SU-DHL-6 (cell line): ENCODE data around the gene CBFA2T3.

ENCODE experiments used
- H2AFZ ChIP-seq: fragments of 200-600 bp; sonication (generic); 2 replicates; pipeline ENCODE4 v1.6.1; 2014; ENCODE audit warnings: low read depth, mild to moderate bottlenecking, moderate library complexity, mixed read lengths, antibody characterized with exemption, low read length; ENCODE audit not compliant: severe bottlenecking
- H3F3A ChIP-seq: fragments of 200-600 bp; shearing (Covaris generic); 2 replicates; pipeline ENCODE4 v1.6.0; 2016; ENCODE audit warnings: antibody characterized with exemption, mild to moderate bottlenecking; ENCODE audit not compliant: insufficient read depth
- H3K27ac ChIP-seq: fragments of 200-600 bp; sonication (generic); 2 replicates; pipeline ENCODE4 v1.5.1; 2016; ENCODE audit warnings: low read depth, mild to moderate bottlenecking, low read length, moderate library complexity, mixed read lengths
- H3K27me3 ChIP-seq: fragments of 200-600 bp; sonication (generic), shearing (Covaris generic); 2 replicates; pipeline ENCODE4 v1.6.0; 2014; ENCODE audit warnings: mild to moderate bottlenecking, low read length
- H3K36me3 ChIP-seq: fragments of 200-600 bp; sonication (generic); 2 replicates; pipeline ENCODE4 v1.6.1; 2014; ENCODE audit warnings: mild to moderate bottlenecking, low read length, mixed read lengths
- H3K4me2 ChIP-seq: fragments of 300-600, 200-600 bp; shearing (Covaris generic), sonication (generic); 2 replicates; pipeline ENCODE4 v1.6.0; 2014; ENCODE audit warnings: low read length, low read depth, mild to moderate bottlenecking; ENCODE audit not compliant: poor library complexity, severe bottlenecking
- H3K4me3 ChIP-seq: fragments of 200-600 bp; sonication (generic); 2 replicates; pipeline ENCODE4 v1.5.1; 2014; ENCODE audit warnings: antibody characterized with exemption, low read length, mild to moderate bottlenecking, mixed read lengths; ENCODE audit not compliant: insufficient read depth, poor library complexity, severe bottlenecking
- H3K79me2 ChIP-seq: fragments of 200-600 bp; sonication (generic); 2 replicates; pipeline ENCODE4 v1.6.1; 2014; ENCODE audit warnings: mild to moderate bottlenecking, low read length, moderate library complexity; ENCODE audit not compliant: insufficient read depth
- H3K9ac ChIP-seq: fragments of 200-600 bp; sonication (generic); 2 replicates; pipeline ENCODE4 v1.7.0; 2014; ENCODE audit warnings: mild to moderate bottlenecking, low read length
- H3K9me2 ChIP-seq: fragments of 200-600 bp; sonication (generic); replicated peaks from 2 replicates; pipeline ENCODE4 v1.6.1; 2014; ENCODE audit warnings: low read length; ENCODE audit not compliant: insufficient read depth
- H3K9me3 ChIP-seq: fragments of 200-600 bp; sonication (generic); 2 replicates; pipeline ENCODE4 v1.6.1; 2014; ENCODE audit warnings: low read length, mixed read lengths; ENCODE audit not compliant: insufficient read depth
- H4K20me1 ChIP-seq: fragments of 200-600 bp; sonication (generic); 2 replicates; pipeline ENCODE4 v1.6.1; 2014; ENCODE audit warnings: low read depth, mild to moderate bottlenecking, antibody characterized with exemption, low read length, moderate library complexity, mixed read lengths
- CTCF ChIP-seq: fragments of 200-600 bp; sonication (generic); IDR thresholded peaks from one replicate; pipeline ENCODE4 v1.5.1; 2017; ENCODE audit warnings: antibody characterized with exemption, mild to moderate bottlenecking, low read length, moderate library complexity; ENCODE audit not compliant: insufficient read depth, poor library complexity, severe bottlenecking
- EZH2phosphoT487 ChIP-seq: fragments of 200-600 bp; sonication (generic), shearing (Covaris generic); conservative IDR thresholded peaks from 2 replicates; pipeline ENCODE4 v1.6.1; 2018; ENCODE audit warnings: mild to moderate bottlenecking, antibody characterized with exemption, low read length, moderate library complexity, mixed read lengths

CBFA2T3 gene

GRCh38 chr16:88931373-88931900, 45.6 kb downstream of the CBFA2T3 start:
- Histone ChIP-seq H3K4me2 (no peak overlapping the region), H3K9me2 (no peaks in the 10 kb centered on the region), H3F3A (no peaks in the 10 kb centered on the region), H3K9me3 (no peaks in the 10 kb centered on the region), H3K79me2 (peaks cover 95% of the 10 kb centered on the region), H3K27me3 (no peaks in the 10 kb centered on the region), H2AFZ (no peak overlapping the region), H3K9ac (no peak overlapping the region), H3K36me3 (no peaks in the 10 kb centered on the region; the same call in 1 of the 2 replicates), H3K27ac (no peak overlapping the region), H4K20me1 (peaks cover 12% of the 10 kb centered on the region; the same call in 1 of the 2 replicates), H3K4me3 (no peak overlapping the region)
- no peak for TF ChIP-seq CTCF
- TF ChIP-seq EZH2phosphoT487 = no peak

- Histone ChIP-seq H3K36me3 (no peaks in the 10 kb centered on the region; the same call in 1 of the 2 replicates), H3K9me2 (no peaks in the 10 kb centered on the region), H3F3A (no peaks in the 10 kb centered on the region), H3K9me3 (no peaks in the 10 kb centered on the region), H3K27me3 (no peaks in the 10 kb centered on the region), H2AFZ (no peak overlapping the region), H3K4me2 (no peak overlapping the region), H4K20me1 (peaks cover 15% of the 10 kb centered on the region; the same call in 1 of the 2 replicates), H3K9ac (no peak overlapping the region), H3K4me3 (no peak overlapping the region), H3K79me2 (peaks cover 95% of the 10 kb centered on the region), H3K27ac (no peak overlapping the region)
- TF ChIP-seq CTCF (no peak), EZH2phosphoT487 (no peak)
Observed at GRCh38 chr16:88930716-88931115, 46.3 kb downstream of the CBFA2T3 start.

- Histone ChIP-seq H3K79me2 (peaks cover 95% of the 10 kb centered on the region), H3K36me3 (no peaks in the 10 kb centered on the region), H3K9me2 (no peaks in the 10 kb centered on the region), H3K4me3 (no peak overlapping the region), H3K9ac (no peak overlapping the region), H2AFZ (no peak overlapping the region), H3K27ac (no peak overlapping the region), H3K4me2 (no peak overlapping the region), H3K27me3 (no peaks in the 10 kb centered on the region), H4K20me1 (peaks cover 11% of the 10 kb centered on the region; the same call in 1 of the 2 replicates), H3K9me3 (no peaks in the 10 kb centered on the region), H3F3A (no peaks in the 10 kb centered on the region)
- TF ChIP-seq CTCF = no peak
- TF ChIP-seq EZH2phosphoT487 = no peak
Observed at GRCh38 chr16:88929091-88929445, 47.9 kb downstream of the CBFA2T3 start.
